H1 (cell line): ENCODE results near the gene THYN1. TPM values are rescaled to one million over a fixed set of nuclear protein-coding genes. Genes with fewer than 3 reads are reported as not detected.

Experiments
- ASH2L ChIP-seq: fragments of 200-600, 300-600 bp; sonication (generic); IDR thresholded peaks from one replicate; pipeline ENCODE4 v1.7.1; 2017; ENCODE audit warnings: low read length
- CHD7 ChIP-seq: fragments of 300-600 bp; sonication (generic); IDR thresholded peaks from 2 replicates; pipeline ENCODE4 v1.7.1; 2012; ENCODE audit warnings: low read length, moderate library complexity, mild to moderate bottlenecking, inconsistent platforms; ENCODE audit not compliant: insufficient replicate concordance
- CTBP2 ChIP-seq: IDR thresholded peaks from 2 replicates; pipeline ENCODE4 v1.7.0; 2011; ENCODE audit warnings: borderline replicate concordance, mild to moderate bottlenecking, moderate library complexity, mixed read lengths, low read length; ENCODE audit not compliant: insufficient read depth, insufficient read length
- HDAC2 ChIP-seq, 2 experiments: fragments of 300-600 bp in 1 of 2; sonication (generic) in 1 of 2; IDR thresholded peaks; 2 replicates each; pipeline ENCODE4 v1.6.1; 2011 to 2012; ENCODE audit warnings: low read depth in 2 of 2, low read length in 2 of 2, mild to moderate bottlenecking in 2 of 2, moderate library complexity in 2 of 2, borderline replicate concordance in 1 of 2, inconsistent platforms in 1 of 2
- KDM4A ChIP-seq: IDR thresholded peaks from one replicate; pipeline ENCODE4 v1.7.1; 2012; ENCODE audit warnings: low read depth, mild to moderate bottlenecking, moderate library complexity, low read length, inconsistent platforms; ENCODE audit not compliant: severe bottlenecking
- MAX ChIP-seq: IDR thresholded peaks from 2 replicates; pipeline ENCODE4 v1.6.1; 2012; ENCODE audit warnings: inconsistent platforms
- NRF1 ChIP-seq: IDR thresholded peaks from 2 replicates; pipeline ENCODE4 v1.6.1; 2011; ENCODE audit warnings: mild to moderate bottlenecking, low read depth, low read length, improper control_type of control experiment
- PHF8 ChIP-seq: fragments of 200-600 bp; sonication (generic); conservative IDR thresholded peaks from 2 replicates; pipeline ENCODE4 v1.7.1; 2012; ENCODE audit warnings: low read depth, mild to moderate bottlenecking, inconsistent platforms, low read length, moderate library complexity
- YY1 ChIP-seq: IDR thresholded peaks from 2 replicates; pipeline ENCODE4 v1.6.1; 2011; ENCODE audit warnings: low read depth, mild to moderate bottlenecking, low read length
- polyA plus RNA-seq, 7 experiments: library from polyadenylated mRNA; depleted of rRNA in 3 of 7; stranded (reverse) in 5 of 7; unstranded in 2 of 7; fragments of >200 nt in 5 of 7; fragments of 200-250 nt in 2 of 7; gene quantifications; 1 replicate in 5 of 7; 2 replicates in 1 of 7; 4 replicates in 1 of 7; pipeline versions ENCODE4 v1.2.1 to v1.2.3, GENCODE V29; 2011 to 2013; ENCODE audit warnings: missing spikeins in 2 of 7, mixed read lengths in 2 of 7
- total RNA-seq: library from RNA; stranded (reverse); fragmentation: NEBNext Ultra II Directional; extraction: Animal tissue kit (Norgen Biotek cat#: 25700); gene quantifications from 2 replicates; pipeline ENCODE4 v1.2.1, GENCODE V29; 2021

The THYN1 gene
- total and polyA plus RNA-seq, 2 of the 8 experiments (the other 6 are each of a cell fraction or from before 2014, with no cell fraction given) = 77.3 to 95.1 TPM

GRCh38 chr11:134266440-134266839 is 13.3 kb upstream of the THYN1 start (continued):
- TF ChIP-seq CHD7 (no peak), KDM4A (no peak), MAX (no peak), YY1 (no peak), PHF8 (no peak), CTBP2 (no peak), NRF1 (no peak), ASH2L (no peak), HDAC2 (IDR thresholded peaks at IDR 0.05; ENCODE audit: borderline replicate concordance in 1 of 2, low read depth in 2 of 2, low read length in 2 of 2) (no peak)
